OCI-LY1 (cell line): Measurements from ENCODE around the gene F2R.

Experiments used
- EZH2 ChIP-seq: fragments of 200-600 bp; sonication (generic), shearing (Covaris generic); IDR thresholded peaks from 2 replicates; pipeline ENCODE4 v1.8.0; 2017; ENCODE audit warnings: borderline replicate concordance, mixed run types, mild to moderate bottlenecking, antibody characterized with exemption, low read length, moderate library complexity, mixed read lengths
- TF ChIP-seq, protein P1 (sequence below): fragments of 200-600 bp; sonication (generic), shearing (Covaris generic); IDR thresholded peaks from 2 replicates; pipeline ENCODE4 v1.5.1; 2017; ENCODE audit warnings: mild to moderate bottlenecking, antibody characterized with exemption, low read length, moderate library complexity, mixed read lengths

DNA sequence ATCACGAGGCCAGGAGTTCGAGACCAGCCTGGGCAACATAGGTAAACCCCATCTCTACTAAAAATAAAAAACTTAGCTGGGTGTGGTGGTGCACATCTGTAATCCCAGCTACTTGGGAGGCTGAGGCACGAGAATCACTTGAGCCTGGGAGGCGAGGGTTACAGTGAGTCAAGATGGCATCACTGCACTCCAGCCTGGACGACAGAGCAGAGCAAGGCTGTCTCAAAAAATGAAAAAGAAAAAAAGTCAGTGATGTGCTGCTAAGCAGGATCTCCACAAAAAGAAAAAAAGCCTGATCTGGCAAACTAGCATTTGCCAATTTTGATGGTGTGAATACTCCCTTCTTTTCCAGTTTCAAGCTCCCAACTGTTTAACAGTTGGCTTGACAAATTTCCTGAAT is 21.9 kb downstream of the F2R start:
- TF ChIP-seq, protein P1, sequence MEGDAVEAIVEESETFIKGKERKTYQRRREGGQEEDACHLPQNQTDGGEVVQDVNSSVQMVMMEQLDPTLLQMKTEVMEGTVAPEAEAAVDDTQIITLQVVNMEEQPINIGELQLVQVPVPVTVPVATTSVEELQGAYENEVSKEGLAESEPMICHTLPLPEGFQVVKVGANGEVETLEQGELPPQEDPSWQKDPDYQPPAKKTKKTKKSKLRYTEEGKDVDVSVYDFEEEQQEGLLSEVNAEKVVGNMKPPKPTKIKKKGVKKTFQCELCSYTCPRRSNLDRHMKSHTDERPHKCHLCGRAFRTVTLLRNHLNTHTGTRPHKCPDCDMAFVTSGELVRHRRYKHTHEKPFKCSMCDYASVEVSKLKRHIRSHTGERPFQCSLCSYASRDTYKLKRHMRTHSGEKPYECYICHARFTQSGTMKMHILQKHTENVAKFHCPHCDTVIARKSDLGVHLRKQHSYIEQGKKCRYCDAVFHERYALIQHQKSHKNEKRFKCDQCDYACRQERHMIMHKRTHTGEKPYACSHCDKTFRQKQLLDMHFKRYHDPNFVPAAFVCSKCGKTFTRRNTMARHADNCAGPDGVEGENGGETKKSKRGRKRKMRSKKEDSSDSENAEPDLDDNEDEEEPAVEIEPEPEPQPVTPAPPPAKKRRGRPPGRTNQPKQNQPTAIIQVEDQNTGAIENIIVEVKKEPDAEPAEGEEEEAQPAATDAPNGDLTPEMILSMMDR, result no peak
- TF ChIP-seq EZH2, result no peak
